Globus pallidus (tissue), 1 donor: ENCODE results near the gene CELSR2.
"Not testable (repeated sequence)": the region's sequence is repeated elsewhere in the genome, so short reads cannot be mapped to it uniquely, and the experiment has no call there.

Experiments used
- DNase-seq: peaks from one replicate; pipeline ENCODE4 v3.0.0-alpha.2; 2015; ENCODE audit warnings: low spot score

CELSR2 gene

GRCh38 chr1:109248797-109249629 lies at the start of gene CELSR2:
Gene CELSR2, plus strand, starts transcription at chr1:109249539. Its CDS starts 541 bp downstream, at chr1:109250080.
- DNase-seq: no peak

DNA sequence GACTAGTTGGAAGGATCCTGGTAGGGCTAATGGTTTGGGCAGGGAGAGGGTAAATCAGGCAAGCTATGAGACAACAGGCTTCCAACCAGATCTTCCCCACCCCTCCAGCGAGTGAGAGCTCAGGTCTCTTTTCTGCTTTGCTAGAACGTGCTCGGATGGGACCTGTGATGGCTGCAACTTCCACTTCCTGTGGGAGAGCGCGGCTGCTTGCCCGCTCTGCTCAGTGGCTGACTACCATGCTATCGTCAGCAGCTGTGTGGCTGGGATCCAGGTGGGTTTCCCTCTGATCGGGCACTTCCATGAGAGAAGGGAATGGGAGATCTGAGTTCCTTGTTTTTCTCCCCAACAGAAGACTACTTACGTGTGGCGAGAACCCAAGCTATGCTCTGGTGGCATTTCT lies 49.6 kb upstream of the CELSR2 start:
- DNase-seq: no peak

GRCh38 chr1:109201123-109201703 lies 48.1 kb upstream of the CELSR2 start:
- peak; percentile 77 for DNase-seq

- DNase-seq: no peak
These were observed 44.9 kb upstream of the CELSR2 start for GRCh38 chr1:109204484-109204883.

DNA sequence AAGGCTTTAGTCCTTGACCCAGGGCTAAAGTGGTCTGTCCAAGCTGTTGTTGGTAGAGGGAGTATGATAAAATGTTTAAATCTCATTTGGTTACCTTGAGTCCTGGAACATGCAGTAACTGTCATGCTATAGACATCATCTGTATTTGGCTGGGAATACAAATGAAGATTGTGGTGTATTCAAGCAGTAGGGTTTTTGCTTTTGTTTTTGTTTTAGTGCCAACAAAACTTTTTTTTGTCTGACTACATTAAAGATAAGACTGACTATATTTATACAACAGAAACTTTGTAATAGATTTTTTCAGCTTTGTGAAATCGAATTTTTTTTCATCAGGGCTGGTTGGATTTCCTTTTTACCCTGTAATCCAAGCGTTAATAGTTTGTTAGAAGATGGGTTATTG lies 43.0 kb upstream of the CELSR2 start:
- DNase-seq: no peak

DNA sequence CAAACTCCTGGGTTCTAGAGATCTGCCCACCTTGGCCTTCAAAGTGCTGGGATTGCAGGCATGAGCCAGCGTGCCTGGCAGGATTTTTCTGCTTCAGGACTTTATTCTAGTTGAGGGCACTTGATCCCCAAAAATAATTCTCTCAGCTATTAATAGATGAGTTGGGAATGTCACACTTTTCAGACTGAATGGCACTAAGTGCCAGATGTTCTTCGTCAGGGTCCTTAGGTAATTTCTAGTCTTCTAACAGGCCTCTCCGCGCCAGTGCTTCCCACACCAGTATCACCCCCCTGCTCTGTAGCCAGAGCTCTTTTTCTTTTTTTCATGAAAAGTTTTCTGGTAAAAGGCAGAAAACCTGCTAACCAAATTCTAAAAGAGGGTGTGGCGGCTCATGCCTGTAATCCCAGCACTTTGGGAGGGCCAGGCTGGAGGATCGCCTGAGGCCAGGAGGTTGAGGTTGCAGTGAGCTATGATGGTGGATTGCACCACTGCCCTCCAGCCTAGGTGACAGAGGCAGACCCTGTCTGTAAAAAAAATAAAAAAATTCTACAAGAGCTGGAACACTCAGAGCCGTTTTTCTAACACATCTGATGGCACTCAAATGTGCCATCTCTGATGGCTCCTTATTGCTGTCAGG lies 41.8 kb upstream of the CELSR2 start:
- DNase-seq: no peak

GRCh38 chr1:109208394-109208793 lies 40.9 kb upstream of the CELSR2 start:
- no peak for DNase-seq

- DNase-seq: no peak
These were observed 40.4 kb upstream of the CELSR2 start for GRCh38 chr1:109208836-109209463.

GRCh38 chr1:109210058-109210457 lies 39.3 kb upstream of the CELSR2 start:
- no peak for DNase-seq

- no peak for DNase-seq
These were observed 36.0 kb upstream of the CELSR2 start for GRCh38 chr1:109213345-109213823.

DNA sequence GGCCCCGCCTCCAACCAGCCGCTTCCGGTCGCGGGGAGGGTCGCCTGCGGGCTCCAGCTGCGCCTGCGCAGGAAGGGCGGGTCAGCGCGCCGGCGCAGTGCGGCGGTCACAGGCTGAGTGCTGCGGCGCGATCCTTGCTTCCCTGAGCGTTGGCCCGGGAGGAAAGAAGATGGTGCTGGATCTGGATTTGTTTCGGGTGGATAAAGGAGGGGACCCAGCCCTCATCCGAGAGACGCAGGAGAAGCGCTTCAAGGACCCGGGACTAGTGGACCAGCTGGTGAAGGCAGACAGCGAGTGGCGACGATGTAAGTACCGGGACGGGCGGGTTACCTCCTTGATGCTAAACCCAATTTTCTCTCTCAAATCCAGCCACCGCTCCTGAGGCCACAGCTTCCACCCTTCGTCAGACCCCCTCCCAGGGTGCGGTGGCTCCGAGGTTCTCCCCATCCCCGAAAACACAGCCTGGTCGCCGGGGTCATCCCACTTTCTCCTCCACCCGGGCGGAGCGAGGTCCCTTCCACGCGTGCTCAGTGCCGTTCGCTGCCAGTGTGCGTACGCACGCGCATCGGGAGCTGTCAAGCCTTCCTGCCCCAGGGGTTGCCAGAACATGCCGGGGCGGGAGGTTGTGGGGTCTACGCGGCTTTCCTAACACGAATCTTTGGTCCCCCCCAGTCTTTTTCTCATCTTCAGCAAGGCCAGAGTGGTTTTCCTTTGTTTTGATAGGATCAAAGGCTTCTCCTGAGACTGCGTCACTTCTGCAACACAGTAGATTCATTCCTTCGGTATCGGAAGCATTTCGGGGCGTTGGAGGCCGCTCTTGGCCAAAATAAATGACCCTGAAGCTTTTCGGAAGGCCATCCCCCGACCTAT lies 35.3 kb upstream of the CELSR2 start, which contains the start of gene SARS1:
Gene SARS1, plus strand, starts transcription at position 95 of the 870 bp plus-strand sequence. Its CDS starts 75 bp downstream, at position 170.
- DNase-seq: peak; percentile 86

DNA sequence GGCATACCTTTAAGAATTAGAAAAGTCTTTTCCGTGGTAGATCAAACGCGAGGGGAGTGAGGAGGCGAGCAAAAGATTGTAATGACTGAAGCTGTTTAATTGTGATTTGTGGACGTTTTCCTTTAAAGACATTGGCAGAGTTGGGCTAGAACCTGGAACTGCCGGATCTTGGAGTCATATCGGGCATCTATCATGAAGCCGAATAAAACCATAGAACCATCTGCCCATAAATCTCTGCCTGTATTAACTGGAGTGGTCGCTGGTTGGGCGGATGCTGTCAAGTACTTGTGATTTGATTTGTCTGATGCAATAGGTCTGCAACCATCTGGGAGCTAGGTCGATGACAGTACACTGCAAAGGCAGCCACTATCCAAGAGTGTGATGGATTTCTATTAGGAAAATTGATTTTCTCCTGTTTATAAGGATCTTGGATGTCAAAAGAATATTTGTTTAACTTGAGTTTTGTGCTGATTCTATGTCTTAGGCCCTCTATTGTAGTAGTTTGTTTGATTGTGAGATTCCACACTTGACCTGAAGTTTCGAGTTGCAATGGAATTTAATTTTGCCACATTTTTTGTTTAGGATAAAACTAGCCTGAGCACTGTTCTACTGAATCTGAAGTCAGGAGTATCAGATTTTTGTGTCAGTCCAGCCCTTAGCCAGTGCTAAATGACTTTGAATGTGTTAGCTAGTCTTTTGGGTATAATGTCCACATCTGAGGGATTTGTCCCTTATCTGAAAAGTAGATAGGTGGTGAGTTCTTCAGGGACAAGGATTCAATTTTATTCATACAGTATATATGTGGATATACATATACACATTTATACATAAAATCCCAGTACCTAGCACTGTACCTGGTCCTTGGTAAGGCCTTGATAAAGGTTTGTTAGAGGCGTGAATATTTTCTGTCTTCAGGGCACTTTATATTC lies 34.4 kb upstream of the CELSR2 start:
- peak; percentile 39 for DNase-seq

DNA sequence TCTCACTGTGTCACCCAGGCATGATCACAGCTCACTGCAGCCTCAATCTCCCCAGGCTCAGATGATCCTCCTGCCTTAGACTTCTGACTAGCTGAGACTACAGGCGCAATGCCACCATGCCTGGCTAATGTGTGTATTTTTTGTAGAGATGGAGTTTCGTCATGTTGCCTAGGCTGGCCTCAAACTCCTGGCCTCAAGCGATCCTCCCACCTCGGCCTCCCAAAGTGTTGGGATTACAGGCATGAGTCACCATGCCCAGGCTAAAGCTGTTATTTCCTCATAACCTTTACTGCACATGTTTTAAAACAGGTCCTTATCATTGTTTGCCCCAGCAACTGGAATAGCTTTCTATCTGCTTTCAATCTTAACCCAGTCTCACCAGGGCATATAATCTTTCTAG lies 32.7 kb upstream of the CELSR2 start:
- no peak for DNase-seq

DNA sequence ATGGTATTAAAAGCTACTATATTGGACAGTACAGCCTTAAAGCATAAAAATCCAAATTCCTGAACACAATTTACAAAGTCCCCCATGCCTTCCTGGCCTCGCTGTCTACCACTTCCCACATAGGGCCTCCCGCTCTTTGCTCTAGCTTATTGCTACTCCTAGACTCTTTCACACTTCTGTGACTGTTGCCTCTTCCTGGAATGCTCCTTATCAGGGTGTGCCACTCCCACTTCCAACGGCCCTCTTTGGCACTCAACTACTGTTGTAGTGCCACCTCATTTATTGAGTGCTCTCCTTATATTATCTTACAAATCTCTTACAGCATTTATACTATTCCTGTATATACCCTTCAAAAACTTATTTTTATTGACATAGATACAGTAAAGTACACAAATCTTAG lies 30.8 kb upstream of the CELSR2 start:
- DNase-seq: no peak

GRCh38 chr1:109221201-109221600 lies 28.1 kb upstream of the CELSR2 start:
- DNase-seq: not testable (repeated sequence)

DNA sequence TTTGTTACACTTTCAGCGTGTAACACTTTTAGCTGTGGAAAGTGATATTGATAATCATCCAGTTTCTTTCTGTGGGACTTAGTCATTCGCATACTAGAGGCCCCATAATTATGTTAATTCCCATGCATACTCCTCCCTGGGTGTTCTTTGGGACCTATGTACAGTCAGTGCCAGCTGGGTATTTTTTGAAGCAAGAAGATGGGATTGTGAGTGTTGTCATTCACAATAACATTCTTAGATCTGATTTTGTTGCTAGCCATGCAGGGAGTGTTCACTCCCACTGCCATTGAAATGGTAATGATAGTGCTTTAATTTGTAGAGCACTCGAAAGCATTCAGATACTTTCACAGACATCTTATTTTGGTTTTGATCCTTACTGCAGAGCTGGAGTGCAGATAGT lies 24.0 kb upstream of the CELSR2 start:
- DNase-seq: no peak

- no peak for DNase-seq
These were observed 23.5 kb upstream of the CELSR2 start for GRCh38 chr1:109225711-109226445.

DNA sequence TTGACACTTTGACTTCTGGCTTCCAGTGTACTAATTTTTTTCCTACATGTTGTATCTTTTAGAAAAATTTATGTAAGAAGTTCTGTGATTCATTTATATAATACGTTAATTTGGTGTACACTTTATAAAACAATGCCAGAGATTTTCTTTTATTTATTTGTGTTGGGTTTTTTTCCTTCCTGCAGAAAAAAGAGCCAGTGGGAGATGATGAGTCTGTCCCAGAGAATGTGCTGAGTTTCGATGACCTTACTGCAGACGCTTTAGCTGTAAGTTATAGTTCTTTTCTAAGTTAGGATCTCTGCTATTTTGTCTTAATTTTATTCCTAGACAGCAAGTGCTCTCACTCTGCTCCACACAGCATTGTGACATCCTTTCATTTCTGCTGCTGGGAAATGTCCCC lies 21.2 kb upstream of the CELSR2 start:
- DNase-seq: no peak

DNA sequence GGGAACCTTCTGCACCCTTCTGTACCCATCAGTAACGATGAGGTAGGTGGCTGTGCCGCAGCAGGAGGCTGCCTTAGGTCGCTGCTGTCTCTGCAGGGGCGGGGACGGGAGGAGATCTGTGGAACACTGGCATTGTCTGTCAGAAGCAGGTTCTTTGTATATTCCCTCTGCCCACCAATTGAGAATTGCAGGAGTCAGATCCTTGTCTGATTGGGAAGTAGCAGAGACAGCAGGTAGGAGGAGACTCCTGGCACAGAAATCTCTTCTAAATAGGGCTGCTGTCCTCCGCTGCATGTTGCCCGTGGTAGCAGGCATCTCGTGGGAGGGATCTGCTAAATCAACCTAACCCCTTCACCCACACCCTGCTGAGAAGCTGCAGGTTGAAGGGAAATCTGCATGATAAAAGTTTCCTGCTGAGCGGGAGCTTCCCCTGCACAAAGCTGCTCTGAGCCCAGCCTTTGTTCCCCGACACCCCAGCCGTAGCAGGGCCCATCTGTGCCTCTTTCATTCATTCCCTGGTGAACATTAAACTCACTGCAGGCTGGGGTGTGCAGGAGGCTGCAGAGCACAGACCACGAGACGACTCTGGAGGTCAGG lies 19.7 kb upstream of the CELSR2 start:
- DNase-seq: peak; percentile 65
